Astrocyte (in vitro differentiated cells and primary cell): ENCODE results near the gene ERCC8. TPM values are rescaled to one million over a fixed set of nuclear protein-coding genes. Genes with fewer than 3 reads are reported as not detected.
A peak's percentile ranks its signal among the peaks of the same experiment; 100 is the strongest.

Source experiments
- DNase-seq: peaks from one replicate; pipeline ENCODE4 v3.0.0-alpha.2; 2010; ENCODE audit warnings: low read depth
- FAIRE-seq: peaks from 2 replicates; lab custom pipeline; 2011; peaks lifted over from hg19 to GRCh38; lab: Jason Lieb, UNC
- H2AFZ ChIP-seq: 2 replicates; pipeline ENCODE4 v1.6.0; 2012; ENCODE audit warnings: low read depth, low read length, inconsistent platforms
- H3K27ac ChIP-seq: 2 replicates; pipeline ENCODE4 v1.5.1; 2011; ENCODE audit warnings: low read depth, low read length, inconsistent platforms
- H3K27me3 ChIP-seq: 2 replicates; pipeline ENCODE4 v1.6.0; 2011; ENCODE audit warnings: low read length, inconsistent platforms; ENCODE audit not compliant: insufficient read depth
- H3K36me3 ChIP-seq: 2 replicates; pipeline ENCODE4 v1.5.1; 2011; ENCODE audit warnings: low read length, inconsistent platforms; ENCODE audit not compliant: insufficient read depth
- H3K4me1 ChIP-seq: 2 replicates; pipeline ENCODE4 v1.5.1; 2011; ENCODE audit warnings: low read length, inconsistent platforms; ENCODE audit not compliant: insufficient read depth
- H3K4me2 ChIP-seq: 2 replicates; pipeline ENCODE4 v1.6.0; 2012; ENCODE audit warnings: low read length, inconsistent platforms
- H3K4me3 ChIP-seq: 2 replicates; pipeline ENCODE4 v1.5.1; 2011; ENCODE audit warnings: low read depth, mild to moderate bottlenecking, low read length, inconsistent platforms; ENCODE audit not compliant: insufficient read depth
- H3K79me2 ChIP-seq: 2 replicates; pipeline ENCODE4 v1.6.0; 2012; ENCODE audit warnings: mild to moderate bottlenecking, low read length, inconsistent platforms; ENCODE audit not compliant: insufficient read depth
- H3K9ac ChIP-seq: 2 replicates; pipeline ENCODE4 v1.6.0; 2012; ENCODE audit warnings: mild to moderate bottlenecking, low read length, inconsistent platforms
- H3K9me3 ChIP-seq: 2 replicates; pipeline ENCODE4 v1.5.1; 2012; ENCODE audit warnings: low read depth, mild to moderate bottlenecking, low read length, inconsistent platforms; ENCODE audit not compliant: insufficient read depth
- H4K20me1 ChIP-seq: 2 replicates; pipeline ENCODE4 v1.6.0; 2012; ENCODE audit warnings: low read length, inconsistent platforms; ENCODE audit not compliant: insufficient read depth
- H3K27ac Mint-ChIP-seq: one replicate; pipeline ENCODE4 v1.8.0; 2021; ENCODE audit warnings: mild to moderate bottlenecking, mixed read lengths; ENCODE audit not compliant: unreplicated experiment
- H3K27me3 Mint-ChIP-seq: one replicate; pipeline ENCODE4 v1.8.0; 2021; ENCODE audit warnings: low read depth, mixed read lengths; ENCODE audit not compliant: unreplicated experiment
- H3K36me3 Mint-ChIP-seq: one replicate; pipeline ENCODE4 v1.8.0; 2021; ENCODE audit warnings: low read depth, mixed read lengths; ENCODE audit not compliant: unreplicated experiment
- H3K4me1 Mint-ChIP-seq: one replicate; pipeline ENCODE4 v1.8.0; 2021; ENCODE audit warnings: low read depth, mixed read lengths; ENCODE audit not compliant: unreplicated experiment
- H3K4me3 Mint-ChIP-seq: one replicate; pipeline ENCODE4 v1.8.0; 2021; ENCODE audit warnings: mild to moderate bottlenecking, moderate library complexity, mixed read lengths; ENCODE audit not compliant: unreplicated experiment
- H3K9me3 Mint-ChIP-seq: one replicate; pipeline ENCODE4 v1.8.0; 2021; ENCODE audit warnings: mild to moderate bottlenecking, mixed read lengths; ENCODE audit not compliant: unreplicated experiment
- CTCF ChIP-seq: IDR thresholded peaks from 2 replicates; pipeline ENCODE4 v1.5.1; 2011; ENCODE audit warnings: low read depth, mild to moderate bottlenecking, inconsistent platforms, low read length, moderate library complexity; ENCODE audit not compliant: insufficient read depth
- EZH2 ChIP-seq: IDR thresholded peaks from 2 replicates; pipeline ENCODE4 v1.6.1; 2012; ENCODE audit warnings: mild to moderate bottlenecking, low read length, inconsistent platforms; ENCODE audit not compliant: insufficient read depth
- total RNA-seq: library from RNA; stranded (reverse); gene quantifications from 2 replicates; pipeline ENCODE4 v1.2.1, GENCODE V29; 2021

The ERCC8 gene
- total RNA-seq, 1 donor from 2014 or later: 11.8 TPM

GRCh38 chr5:60887096-60887495 is 57.8 kb downstream of the ERCC8 start:
- no peaks in the 10 kb centered on the region for H3K4me1 Mint-ChIP-seq
- Histone ChIP-seq H2AFZ (no peak overlapping the region), H3K27ac (no peak overlapping the region), H3K9ac (no peak overlapping the region), H3K4me2 (no peak overlapping the region), H3K36me3 (no peaks in the 10 kb centered on the region), H3K4me3 (no peak overlapping the region), H3K9me3 (no peaks in the 10 kb centered on the region), H4K20me1 (no peaks in the 10 kb centered on the region), H3K27me3 (no peaks in the 10 kb centered on the region), H3K4me1 (no peaks in the 10 kb centered on the region), H3K79me2 (no peaks in the 10 kb centered on the region)
- no peak overlapping the region for H3K4me3 Mint-ChIP-seq
- DNase-seq (no peak), FAIRE-seq (no peak)
- H3K27me3 Mint-ChIP-seq: no peaks in the 10 kb centered on the region
- no peaks in the 10 kb centered on the region for H3K9me3 Mint-ChIP-seq
- H3K27ac Mint-ChIP-seq: no peak overlapping the region
- peaks cover 5% of the 10 kb centered on the region for H3K36me3 Mint-ChIP-seq
- no peak for TF ChIP-seq EZH2
- TF ChIP-seq CTCF: no peak

- Histone ChIP-seq H2AFZ (no peak overlapping the region), H3K4me1 (no peaks in the 10 kb centered on the region), H3K9me3 (no peaks in the 10 kb centered on the region), H3K4me2 (no peak overlapping the region), H3K79me2 (no peaks in the 10 kb centered on the region), H3K27me3 (no peaks in the 10 kb centered on the region), H3K9ac (no peak overlapping the region), H3K4me3 (no peak overlapping the region), H4K20me1 (no peaks in the 10 kb centered on the region), H3K36me3 (no peaks in the 10 kb centered on the region), H3K27ac (no peak overlapping the region)
- TF ChIP-seq CTCF (no peak), EZH2 (no peak)
- no peak overlapping the region for H3K4me3 Mint-ChIP-seq
- no peaks in the 10 kb centered on the region for H3K27me3 Mint-ChIP-seq
- peaks cover 11% of the 10 kb centered on the region for H3K36me3 Mint-ChIP-seq
- no peak overlapping the region for H3K27ac Mint-ChIP-seq
- FAIRE-seq: no peak
- DNase-seq: no peak
- H3K9me3 Mint-ChIP-seq: peaks cover 3% of the 10 kb centered on the region
- H3K4me1 Mint-ChIP-seq: no peaks in the 10 kb centered on the region
These were observed 58.7 kb downstream of the ERCC8 start for GRCh38 chr5:60886158-60886557.

GRCh38 chr5:60883229-60883628 is 61.6 kb downstream of the ERCC8 start:
- H3K36me3 Mint-ChIP-seq: peaks cover 18% of the 10 kb centered on the region
- no peak overlapping the region for H3K4me3 Mint-ChIP-seq
- H3K27me3 ChIP-seq: no peaks in the 10 kb centered on the region
- no peak overlapping the region for H3K4me3 ChIP-seq
- H3K27me3 Mint-ChIP-seq: no peaks in the 10 kb centered on the region
- no peaks in the 10 kb centered on the region for H3K9me3 ChIP-seq
- H2AFZ ChIP-seq: no peak overlapping the region
- H3K27ac Mint-ChIP-seq: no peak overlapping the region
- no peak overlapping the region for H3K27ac ChIP-seq
- H3K36me3 ChIP-seq: no peaks in the 10 kb centered on the region
- H3K9ac ChIP-seq: no peak overlapping the region
- no peaks in the 10 kb centered on the region for H3K4me1 ChIP-seq
- H3K4me2 ChIP-seq: no peak overlapping the region
- no peaks in the 10 kb centered on the region for H4K20me1 ChIP-seq
- no peaks in the 10 kb centered on the region for H3K79me2 ChIP-seq
- FAIRE-seq: peak; percentile 50
- no peak for DNase-seq
- H3K4me1 Mint-ChIP-seq: no peaks in the 10 kb centered on the region
- H3K9me3 Mint-ChIP-seq: peaks cover 12% of the 10 kb centered on the region
- TF ChIP-seq EZH2 (no peak), CTCF (peak; percentile 40)
